Fibroblast of the aortic adventitia (primary cell): ENCODE data around the gene NDUFAF5. TPM values are rescaled to one million over a fixed set of nuclear protein-coding genes. Genes with fewer than 3 reads are reported as not detected.

ENCODE experiments used
- DNase-seq: peaks from one replicate; pipeline ENCODE4 v3.0.0-alpha.2; 2010; ENCODE audit warnings: low read depth
- H3K4me3 ChIP-seq: 2 replicates; pipeline ENCODE4 v1.5.1; 2011; ENCODE audit warnings: low read depth, mild to moderate bottlenecking, control low read depth, low read length, moderate library complexity
- total RNA-seq: library from RNA; depleted of rRNA; stranded (reverse); fragments of >200 nt; gene quantifications from 2 replicates; pipeline ENCODE4 v1.2.3, GENCODE V29; 2012; ENCODE audit warnings: low replicate concordance
- TF ChIP-seq, protein P1 (sequence below): IDR thresholded peaks from 2 replicates; pipeline ENCODE4 v1.5.1; 2011; ENCODE audit warnings: mild to moderate bottlenecking, low read length, control low read depth, inconsistent platforms; ENCODE audit not compliant: insufficient read depth

Gene NDUFAF5
- total RNA-seq, 1 donor = 13.9 TPM

DNA sequence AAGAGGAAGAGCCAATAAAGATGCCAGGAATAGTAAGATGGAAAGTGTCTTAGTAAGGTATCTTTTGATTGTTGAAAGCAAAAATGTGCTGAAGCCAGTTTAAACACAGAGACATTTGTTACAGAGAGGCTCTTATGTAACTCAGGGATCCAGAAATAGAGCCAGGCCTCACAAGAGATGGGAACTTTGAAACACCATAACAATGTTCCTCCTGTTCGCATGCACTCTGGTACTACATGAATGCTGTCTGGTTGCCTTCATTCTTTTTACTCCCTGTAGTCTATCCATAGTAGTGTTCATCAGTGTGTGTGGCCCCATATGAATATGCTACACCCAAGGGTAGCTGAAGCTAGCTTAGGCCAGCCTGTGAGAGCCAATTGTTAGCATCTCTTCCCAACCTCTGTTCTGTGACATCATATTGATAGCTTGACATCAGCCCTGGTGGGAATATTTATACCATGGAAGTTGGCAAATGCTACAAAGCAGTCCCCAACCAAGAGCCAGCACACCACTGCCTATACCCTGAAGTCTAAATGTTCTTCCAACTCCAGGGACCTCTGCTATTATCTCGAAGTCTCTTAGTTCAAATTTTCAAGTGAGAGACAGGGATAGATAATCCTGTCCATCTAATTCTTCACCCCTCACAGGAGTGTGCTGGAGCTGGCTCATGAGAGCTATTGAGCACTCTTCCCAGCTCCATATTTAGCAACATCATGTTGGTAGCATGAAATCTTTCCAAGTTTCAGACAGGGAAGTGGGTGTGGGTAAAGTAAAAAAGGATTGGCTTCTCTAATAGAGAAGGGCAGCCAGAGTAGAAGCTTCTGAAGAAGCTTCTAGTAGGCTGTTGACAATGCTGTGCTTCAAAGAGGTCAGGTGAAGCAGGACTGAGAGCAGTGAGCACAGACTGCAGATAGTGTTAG lies 7.0 kb downstream of the NDUFAF5 start:
- TF ChIP-seq, protein P1, sequence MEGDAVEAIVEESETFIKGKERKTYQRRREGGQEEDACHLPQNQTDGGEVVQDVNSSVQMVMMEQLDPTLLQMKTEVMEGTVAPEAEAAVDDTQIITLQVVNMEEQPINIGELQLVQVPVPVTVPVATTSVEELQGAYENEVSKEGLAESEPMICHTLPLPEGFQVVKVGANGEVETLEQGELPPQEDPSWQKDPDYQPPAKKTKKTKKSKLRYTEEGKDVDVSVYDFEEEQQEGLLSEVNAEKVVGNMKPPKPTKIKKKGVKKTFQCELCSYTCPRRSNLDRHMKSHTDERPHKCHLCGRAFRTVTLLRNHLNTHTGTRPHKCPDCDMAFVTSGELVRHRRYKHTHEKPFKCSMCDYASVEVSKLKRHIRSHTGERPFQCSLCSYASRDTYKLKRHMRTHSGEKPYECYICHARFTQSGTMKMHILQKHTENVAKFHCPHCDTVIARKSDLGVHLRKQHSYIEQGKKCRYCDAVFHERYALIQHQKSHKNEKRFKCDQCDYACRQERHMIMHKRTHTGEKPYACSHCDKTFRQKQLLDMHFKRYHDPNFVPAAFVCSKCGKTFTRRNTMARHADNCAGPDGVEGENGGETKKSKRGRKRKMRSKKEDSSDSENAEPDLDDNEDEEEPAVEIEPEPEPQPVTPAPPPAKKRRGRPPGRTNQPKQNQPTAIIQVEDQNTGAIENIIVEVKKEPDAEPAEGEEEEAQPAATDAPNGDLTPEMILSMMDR = no peak
- H3K4me3 ChIP-seq = no peak overlapping the region
- DNase-seq = no peak

DNA sequence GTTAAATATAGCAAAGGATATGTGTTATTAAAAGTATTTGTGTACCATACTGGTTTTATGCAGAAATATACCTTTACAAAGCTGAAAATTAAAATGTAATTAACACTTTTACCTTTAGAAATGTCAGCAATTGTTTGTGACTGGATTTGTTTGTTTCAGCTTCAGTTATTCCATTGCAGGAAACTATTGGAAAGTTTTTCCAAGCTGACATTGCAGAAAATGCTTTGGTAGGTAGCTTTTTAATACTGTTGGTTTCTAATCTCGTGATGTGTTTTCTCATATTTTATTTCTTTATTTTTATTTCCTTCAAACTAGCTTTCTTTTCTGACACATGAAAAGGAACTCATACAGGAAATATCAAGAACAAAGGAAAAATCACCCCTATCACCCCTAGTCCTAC lies 8.2 kb downstream of the NDUFAF5 start:
- TF ChIP-seq, protein P1 = no peak
- H3K4me3 ChIP-seq = no peak overlapping the region
- DNase-seq = no peak

DNA sequence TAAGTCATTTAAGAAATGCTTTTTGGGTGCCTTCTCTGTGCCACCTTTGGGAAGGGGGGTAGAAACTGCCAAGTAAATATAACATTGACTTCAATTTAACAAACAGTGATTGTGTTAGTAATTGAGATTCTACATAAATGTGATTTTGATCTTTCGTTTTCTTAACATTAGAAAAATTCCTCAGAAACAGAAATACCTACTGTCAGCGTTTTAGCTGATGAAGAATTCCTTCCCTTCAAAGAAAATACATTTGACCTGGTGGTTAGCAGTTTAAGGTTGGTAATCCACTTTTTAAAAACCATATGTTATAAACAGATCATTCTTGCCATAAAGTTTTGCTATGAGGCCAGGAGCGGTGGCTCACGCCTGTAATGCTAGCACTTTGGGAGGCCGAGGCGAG lies 9.8 kb downstream of the NDUFAF5 start:
- no peak overlapping the region for H3K4me3 ChIP-seq
- DNase-seq = no peak
- TF ChIP-seq, protein P1 = no peak

DNA sequence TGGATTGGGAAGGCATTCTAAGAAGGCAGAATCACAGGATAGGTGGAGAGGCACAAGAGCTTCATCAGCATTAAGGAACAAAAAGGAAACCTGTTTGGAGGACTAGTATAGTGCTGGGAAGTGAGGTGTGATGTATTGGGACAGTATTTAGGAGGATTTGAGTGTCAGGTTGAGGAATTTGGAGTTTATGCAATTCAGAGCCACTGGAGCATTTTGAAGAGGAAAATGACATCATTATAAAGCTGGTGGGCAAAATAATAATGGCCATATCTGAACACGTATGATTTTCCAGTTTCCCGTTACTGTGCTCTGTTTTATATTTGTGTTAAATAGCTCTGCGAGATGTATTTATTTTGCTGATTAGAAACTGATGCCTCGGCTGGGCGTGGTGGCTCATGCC lies 14.2 kb downstream of the NDUFAF5 start:
- TF ChIP-seq, protein P1 = no peak

DNA sequence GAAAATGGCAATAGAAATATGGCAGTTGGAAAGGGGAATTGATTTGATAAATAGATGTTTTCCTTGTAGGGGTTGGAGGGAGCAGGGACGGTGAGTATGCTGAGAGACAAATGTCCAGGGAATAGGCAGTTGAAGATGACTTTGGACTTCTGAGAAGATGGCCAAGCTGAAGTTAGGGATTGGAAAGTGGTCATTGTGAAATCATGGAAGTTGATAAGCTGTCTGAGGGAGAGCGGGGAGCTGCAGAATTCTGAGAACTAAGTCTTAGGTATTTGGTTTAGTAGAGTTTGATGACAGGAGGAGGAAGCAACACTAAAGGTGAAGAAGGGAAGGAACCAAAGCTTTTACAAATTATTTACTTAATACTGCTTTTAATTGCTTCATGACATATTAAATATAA lies 15.1 kb downstream of the NDUFAF5 start:
- TF ChIP-seq, protein P1 = no peak
- H3K4me3 ChIP-seq = no peak overlapping the region
- peak; percentile 10 for DNase-seq

More for the DNA sequence above, 14.2 kb downstream of the NDUFAF5 start:
- DNase-seq = no peak
- no peak overlapping the region for H3K4me3 ChIP-seq

DNA sequence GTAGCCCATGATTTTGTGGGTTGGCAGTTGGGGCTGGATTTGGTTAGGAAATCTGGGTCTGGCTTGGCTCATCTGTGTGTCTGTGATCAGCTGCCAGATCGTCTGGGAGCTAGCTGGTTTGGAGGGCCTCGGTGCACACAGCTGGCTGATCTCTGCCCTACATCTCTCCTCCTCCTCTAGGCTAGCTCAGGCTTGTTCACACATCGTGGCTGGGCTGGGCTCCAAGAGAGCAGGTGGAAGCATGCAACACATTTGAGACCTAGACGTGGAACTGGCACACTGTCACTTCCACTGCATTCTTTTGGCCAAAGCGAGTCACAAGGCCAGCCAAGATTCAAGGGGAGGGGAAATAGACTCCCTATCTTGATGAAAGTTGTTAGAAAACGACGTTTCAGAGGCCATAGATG lies 15.9 kb downstream of the NDUFAF5 start:
- no peak overlapping the region for H3K4me3 ChIP-seq
- TF ChIP-seq, protein P1 = no peak
- peak; percentile 99 for DNase-seq
